GM12801 (cell line): ENCODE data around the gene ACLY.

ENCODE experiments used
- TF ChIP-seq, protein P1 (sequence below): IDR thresholded peaks from one replicate; pipeline ENCODE4 v1.5.1; 2011; ENCODE audit warnings: control low read depth; ENCODE audit not compliant: insufficient read length; ENCODE audit errors: extremely low read depth

The ACLY gene

DNA sequence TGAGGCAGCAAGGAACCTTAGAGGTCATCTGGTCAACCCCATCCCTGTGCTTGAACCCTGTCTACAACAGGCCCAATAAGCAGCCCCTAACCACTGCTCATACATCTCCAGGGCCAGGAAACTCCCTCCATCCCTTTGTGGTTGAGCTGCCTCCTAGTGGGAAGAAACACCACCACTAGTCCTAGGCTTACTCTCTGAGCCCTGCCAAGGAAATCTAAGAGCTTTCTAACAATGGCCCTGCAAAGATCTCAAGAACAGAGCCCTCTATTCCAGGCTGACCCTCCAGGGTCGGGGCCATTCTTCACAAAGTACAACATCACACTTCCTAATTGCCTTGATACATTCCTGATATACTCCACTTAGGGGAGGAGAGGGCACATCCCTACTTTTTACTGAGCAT is 5.8 kb downstream of the ACLY start:
- TF ChIP-seq, protein P1, sequence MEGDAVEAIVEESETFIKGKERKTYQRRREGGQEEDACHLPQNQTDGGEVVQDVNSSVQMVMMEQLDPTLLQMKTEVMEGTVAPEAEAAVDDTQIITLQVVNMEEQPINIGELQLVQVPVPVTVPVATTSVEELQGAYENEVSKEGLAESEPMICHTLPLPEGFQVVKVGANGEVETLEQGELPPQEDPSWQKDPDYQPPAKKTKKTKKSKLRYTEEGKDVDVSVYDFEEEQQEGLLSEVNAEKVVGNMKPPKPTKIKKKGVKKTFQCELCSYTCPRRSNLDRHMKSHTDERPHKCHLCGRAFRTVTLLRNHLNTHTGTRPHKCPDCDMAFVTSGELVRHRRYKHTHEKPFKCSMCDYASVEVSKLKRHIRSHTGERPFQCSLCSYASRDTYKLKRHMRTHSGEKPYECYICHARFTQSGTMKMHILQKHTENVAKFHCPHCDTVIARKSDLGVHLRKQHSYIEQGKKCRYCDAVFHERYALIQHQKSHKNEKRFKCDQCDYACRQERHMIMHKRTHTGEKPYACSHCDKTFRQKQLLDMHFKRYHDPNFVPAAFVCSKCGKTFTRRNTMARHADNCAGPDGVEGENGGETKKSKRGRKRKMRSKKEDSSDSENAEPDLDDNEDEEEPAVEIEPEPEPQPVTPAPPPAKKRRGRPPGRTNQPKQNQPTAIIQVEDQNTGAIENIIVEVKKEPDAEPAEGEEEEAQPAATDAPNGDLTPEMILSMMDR: no peak

DNA sequence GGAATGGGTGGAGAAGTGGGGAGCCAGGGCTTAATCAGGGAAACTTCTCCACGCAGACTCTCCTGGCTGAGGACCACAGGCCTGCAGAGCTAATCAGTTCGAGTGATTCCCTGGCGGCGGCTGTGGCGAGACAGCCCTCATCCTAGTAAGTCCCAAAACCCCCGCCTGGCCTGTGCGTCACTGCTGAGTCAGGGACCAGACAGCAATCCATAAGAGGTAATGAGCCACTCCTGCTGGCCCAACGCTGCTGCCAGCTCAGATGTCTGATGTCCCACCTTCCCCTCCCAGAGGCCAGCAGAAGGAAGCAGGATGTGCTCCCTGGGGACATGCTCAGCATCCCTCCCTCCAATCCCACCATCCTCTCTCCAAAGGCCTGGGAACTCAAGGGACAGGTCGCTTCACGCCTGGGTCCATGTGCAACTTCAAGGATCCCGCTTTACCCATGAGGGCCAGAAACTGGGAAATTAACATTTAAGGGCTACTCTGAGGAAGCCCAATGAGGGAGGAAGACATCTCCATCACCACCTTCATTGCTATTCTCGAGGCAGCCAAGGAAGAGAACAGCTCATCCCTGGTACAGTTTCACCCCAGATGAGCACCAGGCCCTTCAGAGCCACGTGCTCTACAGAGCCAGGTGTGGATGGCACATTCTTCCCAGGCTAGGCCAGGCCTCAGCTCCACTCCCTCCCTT is 7.9 kb downstream of the ACLY start:
- TF ChIP-seq, protein P1: no peak

DNA sequence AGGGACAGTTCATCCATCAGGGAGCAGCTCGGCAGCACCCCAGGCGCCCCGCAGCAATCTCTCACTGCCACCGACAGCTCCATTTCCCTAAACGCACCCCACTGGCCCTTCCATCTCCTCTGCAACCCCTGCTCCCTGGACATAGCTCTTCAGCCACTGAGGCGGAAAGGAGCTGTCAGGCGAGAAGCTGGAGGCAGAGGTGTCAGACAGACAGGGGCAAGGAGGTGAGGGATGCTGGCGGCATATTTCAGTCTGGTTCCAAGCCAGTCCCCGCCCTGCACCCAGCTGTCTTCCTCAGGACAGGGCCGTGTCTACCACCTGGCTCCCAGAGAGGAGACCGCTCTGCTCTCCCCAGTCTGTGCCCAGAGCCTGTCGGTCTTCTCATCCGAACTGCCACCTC is 9.7 kb downstream of the ACLY start:
- TF ChIP-seq, protein P1: no peak

DNA sequence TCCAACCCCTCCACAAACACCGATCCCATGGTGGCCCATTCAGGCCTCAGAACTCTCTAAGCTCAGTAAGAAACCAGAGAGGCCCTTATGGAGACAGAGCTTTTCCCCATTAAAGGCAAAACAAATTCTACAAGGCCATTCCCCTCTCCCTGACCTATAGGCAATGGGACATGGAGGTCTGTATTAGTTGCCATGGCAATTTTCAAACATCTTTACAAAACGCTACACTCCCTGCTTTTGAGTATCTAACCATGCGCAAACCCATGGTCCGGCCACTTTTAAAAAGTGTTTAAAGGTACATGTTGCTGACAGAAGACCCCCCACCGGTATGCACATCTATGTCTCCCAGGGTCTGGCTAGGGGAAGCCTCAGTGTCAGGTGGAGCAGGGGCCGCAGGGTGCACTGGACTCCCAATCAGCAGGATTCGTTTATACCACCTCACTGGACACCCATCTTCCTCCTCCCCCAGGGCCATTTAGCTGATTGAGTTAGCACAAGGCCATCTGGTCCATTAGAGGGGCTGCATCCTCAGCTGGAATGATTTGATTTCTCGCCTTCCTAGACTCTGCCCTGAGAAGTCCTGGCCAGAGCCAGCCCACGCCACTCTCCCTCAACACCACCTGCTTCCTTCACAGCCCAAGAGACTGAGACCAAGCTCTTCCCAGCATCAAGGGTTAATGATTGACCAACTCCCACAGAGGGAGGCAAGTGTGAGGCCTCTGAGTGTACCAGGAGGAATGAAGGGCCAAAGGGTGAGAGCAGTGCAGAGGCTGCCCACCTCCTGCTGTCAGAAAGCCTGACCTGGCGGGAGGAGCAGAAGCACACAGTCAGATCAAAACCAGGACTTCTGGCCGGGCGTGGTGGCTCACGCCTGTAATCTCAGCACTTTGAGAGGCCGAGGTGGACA is 10.9 kb downstream of the ACLY start:
- TF ChIP-seq, protein P1: no peak

DNA sequence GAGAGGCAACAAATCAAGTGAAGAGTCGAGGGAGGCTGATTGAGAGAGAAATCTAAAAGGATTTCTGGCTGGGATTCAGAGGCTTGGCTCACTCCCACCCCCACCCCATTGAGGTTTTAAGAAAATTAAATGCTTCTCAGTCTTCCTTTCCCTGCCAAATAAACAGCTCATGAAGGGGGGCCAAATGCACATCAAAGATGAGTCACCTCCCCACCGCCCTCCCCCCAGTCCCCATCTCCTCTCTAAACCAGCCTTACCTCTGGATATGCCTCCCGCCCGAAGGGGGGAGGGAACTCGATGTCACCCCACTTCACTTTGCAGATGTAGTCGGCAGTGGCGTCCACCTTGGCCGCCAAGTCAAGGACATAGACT is 11.6 kb downstream of the ACLY start:
- TF ChIP-seq, protein P1: no peak

DNA sequence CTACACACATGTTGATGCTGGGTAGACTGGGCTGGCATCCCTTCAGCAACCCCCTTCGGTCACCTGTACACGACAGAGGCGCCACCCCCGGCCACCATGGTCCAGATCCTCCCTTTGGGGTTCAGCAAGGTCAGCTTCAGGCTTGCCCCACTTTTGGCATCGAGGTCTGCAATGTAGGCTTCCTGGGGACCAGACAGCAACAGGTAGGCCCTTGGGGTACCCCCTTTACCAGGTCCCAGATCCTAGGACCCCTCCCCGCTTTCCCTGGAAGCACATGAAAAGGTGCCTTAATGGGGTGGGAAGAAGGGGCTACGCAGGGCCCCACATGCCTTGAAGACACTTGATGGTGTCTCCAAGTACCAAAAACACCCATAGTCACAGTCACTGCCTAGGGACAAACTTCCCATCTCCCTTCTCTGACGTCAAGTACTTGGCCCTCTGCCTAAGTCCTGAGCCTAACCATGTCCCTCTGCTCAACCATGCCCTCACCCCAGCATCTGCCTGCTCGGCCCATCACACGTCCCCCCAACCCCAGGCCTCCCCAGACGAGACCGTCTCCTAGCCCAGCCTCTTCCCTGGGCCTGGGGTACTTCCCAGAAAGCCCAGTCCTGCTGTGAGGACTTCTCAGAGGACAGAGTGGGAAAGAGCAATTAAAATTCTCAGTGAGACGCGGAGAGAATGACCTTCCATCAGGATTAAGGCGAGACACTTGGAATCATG is 12.1 kb downstream of the ACLY start:
- TF ChIP-seq, protein P1: no peak

DNA sequence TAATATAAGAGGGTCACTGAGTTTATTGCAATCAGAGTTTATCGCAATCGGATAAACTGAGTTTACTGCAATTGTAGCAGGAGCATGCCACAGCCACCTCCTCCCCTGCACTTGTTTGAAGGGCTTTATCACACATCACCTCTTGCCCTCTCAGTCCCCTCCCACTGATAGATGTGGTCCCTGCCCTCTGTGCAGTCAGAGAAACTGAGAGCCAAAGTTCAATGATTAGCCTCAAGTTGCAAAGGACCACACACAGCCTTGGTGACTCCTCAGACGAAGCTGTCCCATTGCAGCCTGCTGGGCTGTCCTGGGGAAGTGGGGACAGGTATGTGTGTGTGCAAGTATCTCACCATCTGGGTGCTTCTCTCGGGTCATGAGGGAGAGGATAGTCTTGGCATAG is 13.6 kb downstream of the ACLY start:
- TF ChIP-seq, protein P1: no peak
